ENCODE results near the gene NUP214. TPM values are rescaled to one million over a fixed set of nuclear protein-coding genes. Genes with fewer than 3 reads are reported as not detected.

NUP214 gene
- total and polyA plus RNA-seq, 2 of the 4 experiments (the other 2 are of a cell fraction), result 7.9 to 13.4 TPM

DNA sequence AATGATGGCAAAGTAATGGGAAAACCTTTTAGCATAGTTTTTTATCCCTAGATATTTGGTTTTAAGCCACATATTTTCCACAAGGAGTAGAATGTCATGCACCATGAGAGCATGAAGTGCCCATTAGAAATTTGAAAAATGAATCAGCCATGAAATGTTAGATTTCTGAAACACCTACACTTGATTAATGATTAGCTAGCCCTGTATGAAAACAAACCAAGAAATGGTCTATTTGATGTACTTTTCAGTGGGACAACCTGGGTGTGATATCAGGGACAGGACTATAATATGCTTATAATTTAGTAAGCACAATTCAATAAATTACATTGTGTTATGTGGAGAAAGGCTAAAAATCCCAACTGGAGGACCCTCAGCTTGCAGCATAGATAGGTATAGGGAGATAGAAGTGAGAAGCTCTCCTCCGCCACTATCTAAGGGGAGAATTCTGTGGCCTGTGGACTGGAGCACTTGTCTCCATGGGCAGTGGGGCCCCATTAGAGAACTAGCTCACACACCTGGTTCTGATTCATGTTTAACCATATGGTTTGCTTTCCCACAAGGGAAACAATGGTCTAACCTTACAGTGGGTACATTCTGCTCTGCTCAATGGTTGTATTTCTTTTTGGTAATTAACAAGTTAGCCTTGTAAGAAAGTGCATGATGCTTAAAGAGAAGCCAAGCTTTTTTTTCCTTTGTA, 35.2 kb downstream of the NUP214 start:
- Histone ChIP-seq H3K79me1 (ENCODE audit: low read depth in 1 of 2, low read length in 2 of 2) (peaks cover 2 to 7% of the 10 kb centered on the region in 2 experiments; a peak in 1 of 4 replicates), H3K9me1 (ENCODE audit: insufficient read depth, low read length) (no peaks in the 10 kb centered on the region), H3K9ac (ENCODE audit: low read depth, low read length) (no peak overlapping the region), H2AK9ac (replicated peaks; ENCODE audit: low read depth, low read length, poor library complexity) (no peak overlapping the region), H3K27me3 (ENCODE audit: control insufficient read depth, insufficient read depth, low read length) (no peaks in the 10 kb centered on the region), H3K9me3 (ENCODE audit: control insufficient read depth, insufficient read depth, low read length) (no peaks in the 10 kb centered on the region), H3K4ac (ENCODE audit: low read depth, low read length) (no peak overlapping the region), H4K91ac (ENCODE audit: insufficient read depth, low read depth, low read length) (no peak overlapping the region), H2AFZ (replicated peaks; ENCODE audit: low read length, poor library complexity) (no peak overlapping the region), H4K8ac (ENCODE audit: low read depth in 2 of 2, low read length in 2 of 2) (no peak overlapping the region), H4K5ac (ENCODE audit: low read depth, low read length) (no peak overlapping the region), H3K36me3 (ENCODE audit: control insufficient read depth, insufficient read depth, low read length) (peaks cover 41% of the 10 kb centered on the region), H2AK5ac (ENCODE audit: low read depth, low read length) (no peak overlapping the region), H3K27ac (ENCODE audit: insufficient read depth, low read length) (no peak overlapping the region), H3K18ac (ENCODE audit: low read depth, low read length) (no peak overlapping the region), H3K56ac (ENCODE audit: extremely low read depth, insufficient read depth, low read length) (no peak overlapping the region), H3K23ac (ENCODE audit: low read depth, low read length) (no peak overlapping the region), H2BK15ac (ENCODE audit: low read depth, low read length) (no peak overlapping the region), H2BK120ac (ENCODE audit: low read depth, low read length) (no peak overlapping the region), H3K4me2 (ENCODE audit: low read depth, low read length) (no peak overlapping the region), H3K14ac (replicated peaks; ENCODE audit: low read depth, low read length) (no peak overlapping the region), H2BK5ac (ENCODE audit: low read depth, low read length, poor library complexity, severe bottlenecking) (no peak overlapping the region), H3K4me1 (ENCODE audit: control insufficient read depth, insufficient read depth, low read length) (no peaks in the 10 kb centered on the region), H3K4me3 (ENCODE audit: insufficient read depth, low read depth, low read length) (no peak overlapping the region), H2BK20ac (ENCODE audit: low read depth, low read length) (no peak overlapping the region), H4K20me1 (ENCODE audit: insufficient read depth, low read length) (0 out of 2 replicates have a peak, but pooled peaks cover 4% of the 10 kb centered on the region)
- no CpG with 5 or more reads among the region's 1 CpG for WGBS, 2 experiments (ENCODE audit: extremely low coverage in 2 of 2, insufficient read length in 1 of 2)
- TF ChIP-seq MXI1 (IDR thresholded peaks at IDR 0.05; ENCODE audit: borderline replicate concordance, low read depth, low read length) (no peak), CHD1 (IDR thresholded peaks at IDR 0.05; ENCODE audit: low read depth, low read length) (no peak), RCOR1 (IDR thresholded peaks at IDR 0.05; ENCODE audit: insufficient replicate concordance, low read length) (no peak), USF2 (IDR thresholded peaks at IDR 0.05; ENCODE audit: low read depth, low read length) (no peak), NFE2L2 (IDR thresholded peaks at IDR 0.05; ENCODE audit: low read depth, low read length) (no peak), POLR2A (IDR thresholded peaks at IDR 0.05; ENCODE audit: low read depth, low read length) (no peak), FOS (IDR thresholded peaks at IDR 0.05; ENCODE audit: low read depth, low read length) (no peak)
- TF ChIP-seq, protein P1, sequence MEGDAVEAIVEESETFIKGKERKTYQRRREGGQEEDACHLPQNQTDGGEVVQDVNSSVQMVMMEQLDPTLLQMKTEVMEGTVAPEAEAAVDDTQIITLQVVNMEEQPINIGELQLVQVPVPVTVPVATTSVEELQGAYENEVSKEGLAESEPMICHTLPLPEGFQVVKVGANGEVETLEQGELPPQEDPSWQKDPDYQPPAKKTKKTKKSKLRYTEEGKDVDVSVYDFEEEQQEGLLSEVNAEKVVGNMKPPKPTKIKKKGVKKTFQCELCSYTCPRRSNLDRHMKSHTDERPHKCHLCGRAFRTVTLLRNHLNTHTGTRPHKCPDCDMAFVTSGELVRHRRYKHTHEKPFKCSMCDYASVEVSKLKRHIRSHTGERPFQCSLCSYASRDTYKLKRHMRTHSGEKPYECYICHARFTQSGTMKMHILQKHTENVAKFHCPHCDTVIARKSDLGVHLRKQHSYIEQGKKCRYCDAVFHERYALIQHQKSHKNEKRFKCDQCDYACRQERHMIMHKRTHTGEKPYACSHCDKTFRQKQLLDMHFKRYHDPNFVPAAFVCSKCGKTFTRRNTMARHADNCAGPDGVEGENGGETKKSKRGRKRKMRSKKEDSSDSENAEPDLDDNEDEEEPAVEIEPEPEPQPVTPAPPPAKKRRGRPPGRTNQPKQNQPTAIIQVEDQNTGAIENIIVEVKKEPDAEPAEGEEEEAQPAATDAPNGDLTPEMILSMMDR (conservative IDR thresholded peaks at IDR 0.05; ENCODE audit: low read depth, low read length), result no peak
- TF ChIP-seq, protein P2, sequence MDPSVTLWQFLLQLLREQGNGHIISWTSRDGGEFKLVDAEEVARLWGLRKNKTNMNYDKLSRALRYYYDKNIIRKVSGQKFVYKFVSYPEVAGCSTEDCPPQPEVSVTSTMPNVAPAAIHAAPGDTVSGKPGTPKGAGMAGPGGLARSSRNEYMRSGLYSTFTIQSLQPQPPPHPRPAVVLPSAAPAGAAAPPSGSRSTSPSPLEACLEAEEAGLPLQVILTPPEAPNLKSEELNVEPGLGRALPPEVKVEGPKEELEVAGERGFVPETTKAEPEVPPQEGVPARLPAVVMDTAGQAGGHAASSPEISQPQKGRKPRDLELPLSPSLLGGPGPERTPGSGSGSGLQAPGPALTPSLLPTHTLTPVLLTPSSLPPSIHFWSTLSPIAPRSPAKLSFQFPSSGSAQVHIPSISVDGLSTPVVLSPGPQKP (IDR thresholded peaks at IDR 0.05; ENCODE audit: borderline replicate concordance, low read depth, low read length), result no peak
- in situ Hi-C loops (cut with MboI; ENCODE audit: low sequenced_read_pairs), result no loop called here
- CTCF ChIA-PET, result interaction anchor here (0.5 kb wide), 1 partner anchor 429 kb away, joined by 4 read pairs; no protein-coding TSS in a partner anchor
- no TSS peak for BruUV-seq (replicated peaks)
- ATAC-seq (ENCODE audit: low read depth), result no peak
- DNase-seq, result no peak
- dilution Hi-C loops (cut with HindIII; ENCODE audit: low sequenced_read_pairs, unreplicated experiment), result no loop called here
- POLR2A ChIA-PET (ENCODE audit: unreplicated experiment), result no interaction called here
- intact Hi-C loops (cut with micrococcal nuclease), result no loop called here
